H9 (cell line): ENCODE data around the gene OR10W1. TPM values are rescaled to one million over a fixed set of nuclear protein-coding genes. Genes with fewer than 3 reads are reported as not detected.

Experiments used
- DNase-seq: peaks from one replicate; pipeline ENCODE4 v3.0.0-alpha.2; 2017
- H2AFZ ChIP-seq: one replicate; pipeline ENCODE4 v1.6.1; 2013; ENCODE audit warnings: mild to moderate bottlenecking, low read length, control low read depth, moderate library complexity
- H2AK5ac ChIP-seq: 2 replicates; pipeline ENCODE4 v1.6.1; 2013; ENCODE audit warnings: low read length, control low read depth, mixed read lengths; ENCODE audit not compliant: insufficient read length
- H2BK120ac ChIP-seq: one replicate; pipeline ENCODE4 v1.6.1; 2013; ENCODE audit warnings: low read depth, mild to moderate bottlenecking, low read length, control low read depth, inconsistent platforms; ENCODE audit not compliant: poor library complexity, severe bottlenecking
- H2BK12ac ChIP-seq: 2 replicates; pipeline ENCODE4 v1.6.1; 2013; ENCODE audit warnings: low read length, control low read depth, mixed read lengths, low read depth; ENCODE audit not compliant: insufficient read length
- H2BK15ac ChIP-seq: 2 replicates; pipeline ENCODE4 v1.6.1; 2013; ENCODE audit warnings: low read depth, low read length, control low read depth
- H2BK20ac ChIP-seq: one replicate; pipeline ENCODE4 v1.6.1; 2013; ENCODE audit warnings: low read depth, mild to moderate bottlenecking, low read length, control low read depth, inconsistent platforms; ENCODE audit not compliant: poor library complexity, severe bottlenecking
- H2BK5ac ChIP-seq: 2 replicates; pipeline ENCODE4 v1.6.1; 2013; ENCODE audit warnings: low read length, control low read depth, mixed read lengths; ENCODE audit not compliant: insufficient read length
- H3K14ac ChIP-seq: 2 replicates; pipeline ENCODE4 v1.6.1; 2013; ENCODE audit warnings: low read length, control low read depth; ENCODE audit not compliant: insufficient read depth
- H3K18ac ChIP-seq: 2 replicates; pipeline ENCODE4 v1.6.1; 2013; ENCODE audit warnings: low read depth, mild to moderate bottlenecking, mixed read lengths, low read length, control low read depth; ENCODE audit not compliant: insufficient read length
- H3K23ac ChIP-seq: 2 replicates; pipeline ENCODE4 v1.6.1; 2013; ENCODE audit warnings: low read length, control low read depth, mixed read lengths, low read depth; ENCODE audit not compliant: insufficient read length
- H3K23me2 ChIP-seq: 2 replicates; pipeline ENCODE4 v1.6.1; 2013; ENCODE audit warnings: low read depth, mild to moderate bottlenecking, mixed read lengths, low read length, control low read depth; ENCODE audit not compliant: insufficient read length, poor library complexity, severe bottlenecking
- H3K27ac ChIP-seq: 2 replicates; pipeline ENCODE4 v1.5.1; 2013; ENCODE audit warnings: low read length, control low read depth, mixed read lengths, low read depth; ENCODE audit not compliant: insufficient read length
- H3K27me3 ChIP-seq: 2 replicates; pipeline ENCODE4 v1.6.1; 2013; ENCODE audit warnings: low read length, control low read depth, inconsistent platforms; ENCODE audit not compliant: insufficient read depth
- H3K4ac ChIP-seq: 2 replicates; pipeline ENCODE4 v1.6.1; 2013; ENCODE audit warnings: low read depth, mild to moderate bottlenecking, control low read depth, inconsistent platforms, low read length, moderate library complexity
- H3K4me1 ChIP-seq: 2 replicates; pipeline ENCODE4 v1.6.1; 2013; ENCODE audit warnings: low read length, control low read depth, inconsistent platforms; ENCODE audit not compliant: insufficient read depth
- H3K4me2 ChIP-seq: 2 replicates; pipeline ENCODE4 v1.6.1; 2013; ENCODE audit warnings: low read length, control low read depth, mixed read lengths; ENCODE audit not compliant: insufficient read length, insufficient read depth
- H3K56ac ChIP-seq: 2 replicates; pipeline ENCODE4 v1.6.1; 2013; ENCODE audit warnings: low read depth, mild to moderate bottlenecking, mixed read lengths, low read length, control low read depth; ENCODE audit not compliant: insufficient read length
- H3K79me1 ChIP-seq: 2 replicates; pipeline ENCODE4 v1.6.1; 2013; ENCODE audit warnings: low read depth, mild to moderate bottlenecking, moderate library complexity, low read length, control low read depth, inconsistent platforms; ENCODE audit not compliant: insufficient read depth, poor library complexity, severe bottlenecking
- H3K79me2 ChIP-seq: 2 replicates; pipeline ENCODE4 v1.6.1; 2013; ENCODE audit warnings: low read length, control low read depth, inconsistent platforms; ENCODE audit not compliant: insufficient read depth
- H3K9ac ChIP-seq: 2 replicates; pipeline ENCODE4 v1.6.1; 2013; ENCODE audit warnings: low read length, control low read depth, mixed read lengths; ENCODE audit not compliant: insufficient read length; ENCODE audit errors: extremely low read depth
- H3K9me3 ChIP-seq: one replicate; pipeline ENCODE4 v1.6.1; 2013; ENCODE audit warnings: low read depth, low read length, inconsistent platforms; ENCODE audit not compliant: control insufficient read depth
- H3T11ph ChIP-seq: one replicate; pipeline ENCODE4 v1.6.1; 2013; ENCODE audit warnings: mild to moderate bottlenecking, low read length, control low read depth, inconsistent platforms
- H4K20me1 ChIP-seq: one replicate; pipeline ENCODE4 v1.6.1; 2013; ENCODE audit not compliant: control insufficient read depth, insufficient read length, insufficient read depth
- H4K5ac ChIP-seq: 2 replicates; pipeline ENCODE4 v1.6.1; 2013; ENCODE audit warnings: low read depth, mild to moderate bottlenecking, mixed read lengths, low read length, control low read depth; ENCODE audit not compliant: insufficient read length
- H4K8ac ChIP-seq: replicated peaks from 2 replicates; pipeline ENCODE4 v1.6.1; 2013; ENCODE audit warnings: low read length, control low read depth, mixed read lengths, low read depth; ENCODE audit not compliant: insufficient read length
- H4K91ac ChIP-seq: 2 replicates; pipeline ENCODE4 v1.6.1; 2013; ENCODE audit warnings: low read depth, mild to moderate bottlenecking, moderate library complexity, mixed read lengths, low read length, control low read depth; ENCODE audit not compliant: insufficient read length
- H3K27ac Mint-ChIP-seq, 3 experiments: 2 replicates in 2 of 3; 3 replicates in 1 of 3; pipeline ENCODE4 v1.8.0; 2020 to 2021; ENCODE audit warnings: mixed read lengths in 3 of 3, mild to moderate bottlenecking in 1 of 3, moderate library complexity in 1 of 3
- H3K27me3 Mint-ChIP-seq: 2 replicates; pipeline ENCODE4 v1.8.0; 2021; ENCODE audit warnings: low read depth, mild to moderate bottlenecking, moderate library complexity, mixed read lengths
- H3K36me3 Mint-ChIP-seq, 3 experiments: 2 replicates in 2 of 3; 3 replicates in 1 of 3; pipeline ENCODE4 v1.8.0; 2020 to 2021; ENCODE audit warnings: low read depth in 3 of 3, mixed read lengths in 3 of 3; ENCODE audit not compliant: insufficient read depth in 1 of 3
- H3K4me1 Mint-ChIP-seq, 2 experiments: 2 replicates each; pipeline ENCODE4 v1.8.0; 2020; ENCODE audit warnings: mixed read lengths in 2 of 2
- H3K4me3 Mint-ChIP-seq, 2 experiments: 2 replicates in 1 of 2; 3 replicates in 1 of 2; pipeline ENCODE4 v1.8.0; 2020 to 2021; ENCODE audit warnings: mild to moderate bottlenecking in 2 of 2, mixed read lengths in 2 of 2, moderate library complexity in 1 of 2
- H3K9me3 Mint-ChIP-seq, 2 experiments: 2 replicates in 1 of 2; 3 replicates in 1 of 2; pipeline ENCODE4 v1.8.0; 2020; ENCODE audit warnings: mild to moderate bottlenecking in 2 of 2, mixed read lengths in 2 of 2, moderate library complexity in 1 of 2
- WGBS: extraction: QIAGEN DNeasy Blood & Tissue Kit; methylation state at CpG from one replicate; pipeline ENCODE4 v1.1.7; 2013; ENCODE audit warnings: missing lambda C conversion rate, low lambda C conversion rate, mixed read lengths; ENCODE audit not compliant: insufficient read length; ENCODE audit errors: extremely low coverage; 5-methylcytosine and 5-hydroxymethylcytosine counted together
- long read RNA-seq: library from polyadenylated mRNA; unstranded; transcript quantifications from one replicate; pipeline ENCODE4 v2.0.0, GENCODE V29; 2020
- total RNA-seq: library from RNA; stranded (reverse); gene quantifications from 2 replicates; pipeline ENCODE4 v1.2.1, GENCODE V29; 2021
- TF ChIP-seq, protein P1 (sequence below): fragments of 200-600 bp; sonication (generic); conservative IDR thresholded peaks from 3 replicates; pipeline ENCODE4 v1.8.0; 2021; ENCODE audit warnings: antibody characterized with exemption, mild to moderate bottlenecking

The OR10W1 gene, protein sequence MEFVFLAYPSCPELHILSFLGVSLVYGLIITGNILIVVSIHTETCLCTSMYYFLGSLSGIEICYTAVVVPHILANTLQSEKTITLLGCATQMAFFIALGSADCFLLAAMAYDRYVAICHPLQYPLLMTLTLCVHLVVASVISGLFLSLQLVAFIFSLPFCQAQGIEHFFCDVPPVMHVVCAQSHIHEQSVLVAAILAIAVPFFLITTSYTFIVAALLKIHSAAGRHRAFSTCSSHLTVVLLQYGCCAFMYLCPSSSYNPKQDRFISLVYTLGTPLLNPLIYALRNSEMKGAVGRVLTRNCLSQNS
- total RNA-seq = not detected in 2 replicates
- long read RNA-seq = 0 reads

DNA sequence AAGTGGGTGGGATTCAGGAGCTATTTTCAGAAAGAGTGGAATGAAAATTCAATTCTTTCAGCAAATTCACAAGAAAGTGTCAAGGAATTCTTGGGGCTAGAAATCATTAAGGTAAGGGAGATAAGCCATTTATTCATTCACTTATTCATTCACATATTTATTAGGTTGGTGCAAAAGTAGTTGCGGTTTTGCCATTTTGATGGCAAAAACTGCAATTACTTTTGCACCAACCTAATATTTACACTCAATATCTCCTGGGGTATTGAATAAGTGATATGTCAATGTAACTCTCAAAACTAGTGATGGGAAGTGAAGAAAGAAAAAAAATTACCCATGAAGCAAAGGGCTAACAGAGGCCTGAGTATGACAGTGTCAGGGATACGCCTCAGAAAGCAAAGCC, at the start of gene OR10W1:
OR10W1 (minus strand) TSS at position 119 of the 400 bp plus-strand sequence. CDS start 402 bp downstream, outside the sequence.
- no peak within 1 kb of the TSS for H2AK5ac ChIP-seq
- H2BK12ac ChIP-seq = no peak within 1 kb of the TSS
- H2BK20ac ChIP-seq = no peak within 1 kb of the TSS
- H3K27ac Mint-ChIP-seq = no peak within 1 kb of the TSS
- no peak within 1 kb of the TSS for H3K18ac ChIP-seq
- no peaks in the 10 kb centered on the region for H3K27me3 ChIP-seq
- H3K23me2 ChIP-seq = no peaks in the 10 kb centered on the region
- no peak within 1 kb of the TSS for H3K23ac ChIP-seq
- no peak within 1 kb of the TSS for H3T11ph ChIP-seq
- H3K4me1 Mint-ChIP-seq = no peaks in the 10 kb centered on the region
- H4K91ac ChIP-seq = no peak within 1 kb of the TSS
- TF ChIP-seq, protein P1, sequence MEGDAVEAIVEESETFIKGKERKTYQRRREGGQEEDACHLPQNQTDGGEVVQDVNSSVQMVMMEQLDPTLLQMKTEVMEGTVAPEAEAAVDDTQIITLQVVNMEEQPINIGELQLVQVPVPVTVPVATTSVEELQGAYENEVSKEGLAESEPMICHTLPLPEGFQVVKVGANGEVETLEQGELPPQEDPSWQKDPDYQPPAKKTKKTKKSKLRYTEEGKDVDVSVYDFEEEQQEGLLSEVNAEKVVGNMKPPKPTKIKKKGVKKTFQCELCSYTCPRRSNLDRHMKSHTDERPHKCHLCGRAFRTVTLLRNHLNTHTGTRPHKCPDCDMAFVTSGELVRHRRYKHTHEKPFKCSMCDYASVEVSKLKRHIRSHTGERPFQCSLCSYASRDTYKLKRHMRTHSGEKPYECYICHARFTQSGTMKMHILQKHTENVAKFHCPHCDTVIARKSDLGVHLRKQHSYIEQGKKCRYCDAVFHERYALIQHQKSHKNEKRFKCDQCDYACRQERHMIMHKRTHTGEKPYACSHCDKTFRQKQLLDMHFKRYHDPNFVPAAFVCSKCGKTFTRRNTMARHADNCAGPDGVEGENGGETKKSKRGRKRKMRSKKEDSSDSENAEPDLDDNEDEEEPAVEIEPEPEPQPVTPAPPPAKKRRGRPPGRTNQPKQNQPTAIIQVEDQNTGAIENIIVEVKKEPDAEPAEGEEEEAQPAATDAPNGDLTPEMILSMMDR = no peak
- no peak within 1 kb of the TSS for H3K4me3 Mint-ChIP-seq
- no peaks in the 10 kb centered on the region for H4K20me1 ChIP-seq
- H2AFZ ChIP-seq = no peak within 1 kb of the TSS
- H3K27ac ChIP-seq = no peak within 1 kb of the TSS
- no peaks in the 10 kb centered on the region for H3K79me1 ChIP-seq
- no peak for DNase-seq
- no peak within 1 kb of the TSS for H3K56ac ChIP-seq
- no peak within 1 kb of the TSS for H3K14ac ChIP-seq
- no peaks in the 10 kb centered on the region for H3K4me1 ChIP-seq
- no peak within 1 kb of the TSS for H2BK5ac ChIP-seq
- H3K79me2 ChIP-seq = no peaks in the 10 kb centered on the region
- H3K36me3 Mint-ChIP-seq = peaks cover 0 to 10% (median 0%) of the 10 kb centered on the region in 3 experiments; a peak in 3 of 7 replicates
- no peak within 1 kb of the TSS for H3K4me2 ChIP-seq
- peaks cover 3 to 14% of the 10 kb centered on the region in 2 experiments; a peak in 4 of 5 replicates for H3K9me3 Mint-ChIP-seq
- H4K5ac ChIP-seq = no peak within 1 kb of the TSS
- H2BK15ac ChIP-seq = no peak within 1 kb of the TSS
- H3K4ac ChIP-seq = no peak within 1 kb of the TSS
- H3K9ac ChIP-seq = no peak within 1 kb of the TSS
- H3K9me3 ChIP-seq = no peaks in the 10 kb centered on the region
- H3K27me3 Mint-ChIP-seq = no peaks in the 10 kb centered on the region; the same call in 1 of the 2 replicates
- H2BK120ac ChIP-seq = no peak within 1 kb of the TSS
- no CpG with 5 or more reads among the region's 2 CpGs for WGBS
- no peak within 1 kb of the TSS for H4K8ac ChIP-seq
